ENCODE results near the gene GALR3.

DNA sequence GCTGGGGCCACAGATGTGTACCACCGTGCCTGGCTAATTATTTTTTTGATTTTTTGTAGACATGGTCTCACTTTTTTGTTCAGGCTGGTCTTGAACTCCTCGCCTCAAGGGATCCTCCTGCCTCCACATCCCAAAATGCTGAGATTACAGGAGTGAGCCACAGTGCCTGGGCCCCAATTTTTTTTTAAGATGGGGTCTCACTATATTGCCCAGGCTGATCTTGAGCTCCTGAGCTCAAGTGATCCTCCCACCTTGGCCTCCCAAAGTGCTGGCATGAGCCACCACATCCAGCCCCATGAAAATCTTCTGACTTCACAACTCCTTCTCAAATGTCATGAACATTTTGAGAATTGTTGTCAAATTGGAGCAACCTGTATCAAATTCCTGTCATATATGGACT is 23.3 kb downstream of the GALR3 start:
- no peak for TF ChIP-seq POLR2A (IDR thresholded peaks at IDR 0.05)
- TF ChIP-seq, protein P1, sequence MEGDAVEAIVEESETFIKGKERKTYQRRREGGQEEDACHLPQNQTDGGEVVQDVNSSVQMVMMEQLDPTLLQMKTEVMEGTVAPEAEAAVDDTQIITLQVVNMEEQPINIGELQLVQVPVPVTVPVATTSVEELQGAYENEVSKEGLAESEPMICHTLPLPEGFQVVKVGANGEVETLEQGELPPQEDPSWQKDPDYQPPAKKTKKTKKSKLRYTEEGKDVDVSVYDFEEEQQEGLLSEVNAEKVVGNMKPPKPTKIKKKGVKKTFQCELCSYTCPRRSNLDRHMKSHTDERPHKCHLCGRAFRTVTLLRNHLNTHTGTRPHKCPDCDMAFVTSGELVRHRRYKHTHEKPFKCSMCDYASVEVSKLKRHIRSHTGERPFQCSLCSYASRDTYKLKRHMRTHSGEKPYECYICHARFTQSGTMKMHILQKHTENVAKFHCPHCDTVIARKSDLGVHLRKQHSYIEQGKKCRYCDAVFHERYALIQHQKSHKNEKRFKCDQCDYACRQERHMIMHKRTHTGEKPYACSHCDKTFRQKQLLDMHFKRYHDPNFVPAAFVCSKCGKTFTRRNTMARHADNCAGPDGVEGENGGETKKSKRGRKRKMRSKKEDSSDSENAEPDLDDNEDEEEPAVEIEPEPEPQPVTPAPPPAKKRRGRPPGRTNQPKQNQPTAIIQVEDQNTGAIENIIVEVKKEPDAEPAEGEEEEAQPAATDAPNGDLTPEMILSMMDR (IDR thresholded peaks at IDR 0.05) = no peak
